GM10266 (cell line): ENCODE results near the gene ZBTB20.
A peak's percentile ranks its signal among the peaks of the same experiment; 100 is the strongest.

ENCODE experiments used
- DNase-seq: peaks from one replicate; pipeline ENCODE4 v3.0.0; 2012; ENCODE audit errors: extremely low spot score
- TF ChIP-seq, protein P1 (sequence below): IDR thresholded peaks from 2 replicates; pipeline ENCODE4 v1.5.1; 2012; ENCODE audit warnings: mild to moderate bottlenecking, low read depth; ENCODE audit not compliant: control insufficient read depth, insufficient read depth; ENCODE audit errors: missing control alignments

Gene ZBTB20

DNA sequence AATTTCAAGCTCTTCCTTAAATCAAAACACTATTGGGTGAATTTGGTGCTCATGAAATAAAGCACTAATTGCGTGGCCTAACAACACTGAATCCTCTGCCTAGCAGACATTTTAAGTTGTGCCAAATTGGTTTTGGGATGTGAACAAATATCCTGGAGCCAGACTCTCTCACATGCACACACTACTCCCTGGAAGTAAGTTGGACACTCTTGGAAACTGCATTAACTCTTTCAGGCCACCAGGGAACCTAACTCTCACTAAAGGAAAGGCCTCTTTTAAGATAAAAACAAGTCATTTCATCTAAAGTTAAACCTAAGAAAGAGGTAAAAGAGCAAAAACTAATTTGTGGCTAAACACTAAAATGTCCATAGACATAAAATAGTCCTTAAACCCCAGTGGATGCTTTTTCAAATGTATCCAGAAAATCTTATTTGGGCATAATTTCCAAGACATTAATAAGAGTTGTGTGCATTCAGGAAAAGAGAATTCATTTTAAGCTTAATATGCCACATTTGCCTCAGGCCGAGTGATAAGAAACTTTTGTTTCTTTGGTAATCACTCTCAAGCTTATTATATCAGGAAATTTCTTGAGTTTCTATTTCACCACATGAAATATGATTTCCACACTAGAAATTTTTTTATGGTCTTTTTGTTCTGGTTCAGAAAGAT, 61.8 kb downstream of the ZBTB20 start:
- DNase-seq: no peak
- TF ChIP-seq, protein P1, sequence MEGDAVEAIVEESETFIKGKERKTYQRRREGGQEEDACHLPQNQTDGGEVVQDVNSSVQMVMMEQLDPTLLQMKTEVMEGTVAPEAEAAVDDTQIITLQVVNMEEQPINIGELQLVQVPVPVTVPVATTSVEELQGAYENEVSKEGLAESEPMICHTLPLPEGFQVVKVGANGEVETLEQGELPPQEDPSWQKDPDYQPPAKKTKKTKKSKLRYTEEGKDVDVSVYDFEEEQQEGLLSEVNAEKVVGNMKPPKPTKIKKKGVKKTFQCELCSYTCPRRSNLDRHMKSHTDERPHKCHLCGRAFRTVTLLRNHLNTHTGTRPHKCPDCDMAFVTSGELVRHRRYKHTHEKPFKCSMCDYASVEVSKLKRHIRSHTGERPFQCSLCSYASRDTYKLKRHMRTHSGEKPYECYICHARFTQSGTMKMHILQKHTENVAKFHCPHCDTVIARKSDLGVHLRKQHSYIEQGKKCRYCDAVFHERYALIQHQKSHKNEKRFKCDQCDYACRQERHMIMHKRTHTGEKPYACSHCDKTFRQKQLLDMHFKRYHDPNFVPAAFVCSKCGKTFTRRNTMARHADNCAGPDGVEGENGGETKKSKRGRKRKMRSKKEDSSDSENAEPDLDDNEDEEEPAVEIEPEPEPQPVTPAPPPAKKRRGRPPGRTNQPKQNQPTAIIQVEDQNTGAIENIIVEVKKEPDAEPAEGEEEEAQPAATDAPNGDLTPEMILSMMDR: no peak

DNA sequence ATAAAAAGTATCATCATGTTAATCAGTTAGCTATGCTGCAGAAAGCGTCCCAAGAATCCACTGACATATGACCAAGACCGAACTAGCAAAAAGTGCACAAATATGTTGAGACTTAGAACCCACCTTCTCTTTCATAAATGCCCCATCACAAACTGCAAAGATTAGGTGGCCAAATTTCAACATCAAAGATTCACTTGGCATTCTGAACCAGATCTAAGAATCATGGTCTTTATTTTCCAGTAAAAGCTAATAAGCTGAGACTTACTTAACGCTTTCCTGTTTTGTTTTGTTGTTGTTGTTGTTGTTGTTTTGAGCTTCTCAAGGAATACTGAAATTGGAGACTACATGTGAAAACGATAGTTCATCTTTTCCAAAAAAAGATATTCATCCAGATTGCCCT, 62.4 kb downstream of the ZBTB20 start:
- TF ChIP-seq, protein P1: no peak
- DNase-seq: no peak

DNA sequence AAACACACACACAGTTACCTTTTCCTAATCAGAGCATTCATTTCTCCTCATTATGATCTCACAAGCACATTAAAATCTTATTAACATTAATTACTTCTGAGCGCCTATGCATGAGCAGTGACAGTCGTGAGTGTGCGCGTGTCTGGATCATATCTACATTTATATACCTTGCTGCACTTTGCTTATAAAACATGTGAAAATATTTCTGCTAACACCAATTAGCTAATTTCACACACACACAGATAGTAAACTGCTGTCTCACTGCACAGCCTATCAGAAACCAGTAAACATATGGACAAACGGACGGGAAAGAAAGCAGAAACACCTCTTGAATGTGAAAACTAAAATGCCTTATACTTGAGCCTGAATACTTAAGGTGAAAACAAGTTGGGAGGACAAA, 64.8 kb downstream of the ZBTB20 start:
- no peak for DNase-seq

DNA sequence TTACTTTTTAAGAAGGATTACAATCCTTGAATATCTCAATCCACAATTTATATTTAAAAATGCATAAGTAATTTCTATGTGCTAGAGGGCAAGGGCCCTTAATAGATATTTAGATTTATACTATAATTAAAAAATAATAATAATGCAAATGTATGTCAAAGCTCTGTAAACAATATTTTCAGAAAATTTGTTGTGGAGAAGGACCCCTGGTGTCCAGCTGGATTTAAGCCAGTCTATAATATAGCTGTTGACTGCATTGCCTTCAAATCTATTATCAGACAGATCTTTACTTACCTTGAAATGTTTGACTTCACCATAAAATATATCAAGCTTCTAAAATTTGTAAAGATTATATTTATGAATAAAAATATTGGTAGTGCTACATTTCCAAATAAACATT, 65.6 kb downstream of the ZBTB20 start:
- DNase-seq: no peak
- TF ChIP-seq, protein P1: peak; percentile 22

More for the DNA sequence above, 64.8 kb downstream of the ZBTB20 start:
- TF ChIP-seq, protein P1: no peak

DNA sequence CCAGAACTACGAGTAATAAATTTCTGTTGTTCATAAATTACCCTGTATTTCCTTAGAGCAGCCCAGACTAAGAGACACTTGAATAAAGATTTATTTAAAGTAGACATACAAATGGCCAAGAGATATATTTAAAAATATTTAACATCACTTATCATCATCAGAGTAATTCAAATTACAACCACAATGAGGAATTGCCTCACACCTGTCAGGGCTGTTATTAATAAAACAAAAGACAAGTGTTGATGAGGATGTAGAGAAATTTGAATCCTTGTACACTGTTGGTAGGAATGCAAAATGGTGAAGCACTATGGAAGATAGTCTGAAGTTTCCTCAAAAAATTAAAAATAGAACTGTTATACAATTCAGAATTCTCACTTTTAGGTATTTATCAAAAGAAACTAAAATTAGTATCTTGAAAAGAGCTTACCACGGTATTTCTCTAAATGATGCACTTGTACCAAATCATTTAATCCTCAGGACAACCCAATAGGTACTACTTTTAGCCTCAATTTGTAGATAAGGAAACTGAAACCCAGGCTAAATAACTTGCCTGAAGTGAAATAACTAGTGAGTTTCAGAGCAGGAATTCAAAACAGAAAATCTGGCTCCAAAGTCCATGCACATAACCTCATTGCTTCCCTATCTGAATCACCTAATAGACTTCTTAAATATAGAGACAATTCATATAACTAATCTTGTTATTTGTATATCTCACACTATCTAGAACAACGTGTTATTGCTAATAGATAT, 69.4 kb downstream of the ZBTB20 start:
- TF ChIP-seq, protein P1: no peak
- DNase-seq: no peak

DNA sequence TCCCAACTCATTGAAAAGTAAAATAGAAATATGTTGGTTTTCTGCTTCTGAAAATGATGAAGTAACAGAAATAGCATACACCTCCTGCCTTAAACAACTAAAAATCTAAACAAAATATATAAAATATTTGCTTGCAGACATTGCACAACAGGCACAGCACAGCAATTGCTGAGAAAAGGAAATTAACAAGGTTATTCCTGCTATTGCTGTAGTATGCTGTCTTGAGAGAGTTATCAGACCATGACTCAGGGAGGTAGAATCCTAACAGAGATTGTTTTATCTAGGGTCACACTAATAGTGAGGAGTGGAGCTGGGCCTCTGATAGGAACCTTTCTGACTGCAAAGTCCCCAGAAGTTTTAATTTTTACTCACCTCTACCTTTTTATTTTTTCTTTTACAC, 72.6 kb downstream of the ZBTB20 start:
- DNase-seq: no peak
- TF ChIP-seq, protein P1: no peak

DNA sequence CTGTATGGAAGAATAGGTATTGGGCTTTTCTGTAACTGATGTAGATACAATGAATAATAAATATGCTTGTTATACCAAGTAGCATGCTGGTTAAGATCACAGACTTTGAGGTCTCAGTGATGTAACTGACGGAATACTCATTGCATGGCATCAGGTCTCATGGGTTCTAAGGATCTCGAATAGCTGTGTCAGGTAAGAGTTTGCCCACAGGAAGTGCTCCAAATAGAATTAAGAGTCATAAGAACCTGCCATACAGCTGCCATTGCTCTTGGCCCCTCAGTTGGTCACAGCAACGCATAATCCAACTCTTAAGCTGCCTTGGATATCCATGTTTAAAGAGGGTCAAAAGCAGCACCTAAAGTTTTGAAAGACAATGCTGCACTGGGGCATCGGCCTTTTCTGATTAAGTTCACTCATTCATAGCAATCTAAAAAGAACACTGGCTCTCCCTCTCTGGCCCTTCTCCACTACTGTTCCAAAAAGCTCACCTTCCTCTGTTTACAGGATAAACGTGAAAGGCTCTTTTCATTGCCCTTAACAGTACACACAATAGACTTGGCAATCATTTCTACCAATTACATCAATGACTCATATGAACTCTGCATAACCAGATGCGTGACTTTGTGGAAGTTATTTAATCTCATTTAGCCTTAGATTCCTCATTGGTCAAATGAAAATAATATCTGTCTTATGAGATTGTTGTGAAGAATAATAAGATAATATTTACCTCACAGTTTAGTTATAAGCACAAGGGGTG, 74.6 kb downstream of the ZBTB20 start:
- TF ChIP-seq, protein P1: no peak
- no peak for DNase-seq
